Stimulated activated CD4-positive, alpha-beta T cell treated with anti-CD3 and anti-CD28 coated beads, Interleukin-12 subunit alpha, Interleukin-12 subunit beta, amount 100 ng/mL, for 4 hours (primary cell): ENCODE measurements around the gene SPDYE9.
"Not testable (repeated sequence)": the region's sequence is repeated elsewhere in the genome, so short reads cannot be mapped to it uniquely, and the experiment has no call there.

ENCODE experiments used
- DNase-seq: peaks from one replicate; pipeline ENCODE4 v3.0.0-alpha.2; 2020

Gene SPDYE9, protein sequence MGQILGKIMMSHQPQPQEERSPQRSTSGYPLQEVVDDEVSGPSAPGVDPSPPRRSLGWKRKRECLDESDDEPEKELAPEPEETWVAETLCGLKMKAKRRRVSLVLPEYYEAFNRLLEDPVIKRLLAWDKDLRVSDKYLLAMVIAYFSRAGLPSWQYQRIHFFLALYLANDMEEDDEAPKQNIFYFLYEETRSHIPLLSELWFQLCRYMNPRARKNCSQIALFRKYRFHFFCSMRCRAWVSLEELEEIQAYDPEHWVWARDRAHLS

GRCh38 chr7:73085938-73086337, at the start of gene SPDYE9:
TSS of gene SPDYE9 (minus strand) at chr7:73086038. CDS start at chr7:73084238, 1,800 bp downstream.
- DNase-seq, result not testable (repeated sequence)

GRCh38 chr7:73134866-73135265, 49.0 kb upstream of the SPDYE9 start:
- DNase-seq, result not testable (repeated sequence)

- not testable (repeated sequence) for DNase-seq
Measured at GRCh38 chr7:73132651-73133217, 46.9 kb upstream of the SPDYE9 start.

- not testable (repeated sequence) for DNase-seq
Measured at GRCh38 chr7:73130612-73131011, 44.8 kb upstream of the SPDYE9 start.

DNA sequence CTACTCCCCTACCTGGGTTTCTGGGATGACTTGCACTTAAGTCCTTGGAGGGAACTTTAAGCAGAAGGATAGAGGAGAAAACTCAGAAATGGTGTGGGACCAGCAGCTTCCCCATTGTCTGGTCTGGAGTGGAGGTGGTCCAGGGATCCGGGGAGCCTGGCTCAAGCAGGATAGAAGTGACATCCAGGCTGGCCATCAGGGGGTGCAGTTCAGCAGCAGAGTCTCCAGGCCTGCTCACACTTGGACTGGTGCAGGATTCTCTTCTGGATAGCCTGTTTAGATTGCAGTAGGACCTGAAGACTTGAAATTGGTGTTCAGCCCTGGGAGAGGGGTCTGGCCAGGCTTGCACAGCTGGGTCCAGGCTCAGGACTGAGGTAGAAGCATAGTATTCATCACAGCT, 38.3 kb upstream of the SPDYE9 start:
- DNase-seq, result not testable (repeated sequence)

GRCh38 chr7:73122778-73123447, 37.1 kb upstream of the SPDYE9 start:
- DNase-seq, result not testable (repeated sequence)

GRCh38 chr7:73118155-73118554, 32.3 kb upstream of the SPDYE9 start:
- DNase-seq, result not testable (repeated sequence)

- not testable (repeated sequence) for DNase-seq
Measured at GRCh38 chr7:73057811-73058210, 28.0 kb downstream of the SPDYE9 start, which contains the start of gene SPDYE11. TSS of gene SPDYE11 (minus strand) at chr7:73057911. CDS start at chr7:73056111, 1,800 bp downstream.

DNA sequence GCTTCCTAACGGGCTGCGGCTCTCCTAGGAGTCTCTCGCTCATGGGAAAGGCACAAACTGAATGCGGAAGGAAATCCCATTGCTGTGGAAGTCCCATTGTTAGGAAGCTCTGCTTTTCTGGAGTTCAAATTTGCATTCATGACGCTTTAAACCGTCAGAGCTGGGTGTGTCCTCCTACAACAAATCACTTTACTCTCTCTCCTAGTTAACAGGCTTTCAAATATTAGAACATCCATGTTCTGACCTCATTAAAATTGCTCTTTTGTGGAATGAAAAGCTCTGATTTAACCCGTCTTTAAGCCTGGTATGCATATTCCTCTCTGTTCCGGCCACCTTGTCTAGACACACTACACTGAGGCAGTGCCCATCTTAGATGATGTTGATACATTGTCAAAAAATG, 56.2 kb downstream of the SPDYE9 start, which contains the start of gene SPDYE8:
Gene SPDYE8 (minus strand): TSS at position 101 of the 400 bp plus-strand sequence. CDS start 1,800 bp downstream, outside the sequence.
- not testable (repeated sequence) for DNase-seq
